ENCODE results near the gene SH2D1A. TPM values are rescaled to one million over a fixed set of nuclear protein-coding genes. Genes with fewer than 3 reads are reported as not detected.

The SH2D1A gene
- polyA plus RNA-seq, 1 experiment = not detected

DNA sequence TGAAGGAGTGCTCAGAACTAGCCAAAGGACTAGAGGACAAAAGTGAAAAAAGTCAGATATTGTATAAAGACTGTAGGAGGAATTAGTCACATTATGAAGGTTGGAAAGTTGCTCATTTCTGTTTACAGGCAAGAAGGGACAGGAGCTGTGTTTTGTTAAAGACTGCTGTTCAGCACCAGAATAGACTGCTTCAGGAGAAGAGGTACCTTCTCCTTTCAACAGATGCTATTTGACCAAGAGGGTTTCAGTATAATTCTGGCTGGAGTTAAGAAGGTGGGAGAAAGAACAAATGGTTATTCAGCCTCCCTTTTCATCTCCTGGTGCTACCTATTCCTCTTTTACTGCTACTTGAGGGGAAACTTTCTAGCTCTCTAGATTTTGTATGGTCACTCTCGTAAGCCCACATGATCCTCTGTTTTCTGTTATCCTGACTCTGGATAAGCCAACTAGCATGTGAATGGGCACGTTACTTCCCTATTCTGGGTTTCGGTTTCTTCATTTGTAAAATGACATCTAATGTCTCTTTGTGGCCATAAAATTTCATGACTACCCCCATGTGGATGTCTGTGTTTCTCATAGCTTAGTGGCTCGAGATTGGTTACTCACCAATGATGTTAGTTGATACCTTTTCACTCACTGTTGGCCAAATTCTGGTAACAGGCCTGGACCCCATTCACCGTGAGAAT, 68.9 kb downstream of the SH2D1A start:
- CTCF ChIA-PET = no interaction called here
- no peak for DNase-seq (ENCODE audit: low read depth)
- TF ChIP-seq, protein P1, sequence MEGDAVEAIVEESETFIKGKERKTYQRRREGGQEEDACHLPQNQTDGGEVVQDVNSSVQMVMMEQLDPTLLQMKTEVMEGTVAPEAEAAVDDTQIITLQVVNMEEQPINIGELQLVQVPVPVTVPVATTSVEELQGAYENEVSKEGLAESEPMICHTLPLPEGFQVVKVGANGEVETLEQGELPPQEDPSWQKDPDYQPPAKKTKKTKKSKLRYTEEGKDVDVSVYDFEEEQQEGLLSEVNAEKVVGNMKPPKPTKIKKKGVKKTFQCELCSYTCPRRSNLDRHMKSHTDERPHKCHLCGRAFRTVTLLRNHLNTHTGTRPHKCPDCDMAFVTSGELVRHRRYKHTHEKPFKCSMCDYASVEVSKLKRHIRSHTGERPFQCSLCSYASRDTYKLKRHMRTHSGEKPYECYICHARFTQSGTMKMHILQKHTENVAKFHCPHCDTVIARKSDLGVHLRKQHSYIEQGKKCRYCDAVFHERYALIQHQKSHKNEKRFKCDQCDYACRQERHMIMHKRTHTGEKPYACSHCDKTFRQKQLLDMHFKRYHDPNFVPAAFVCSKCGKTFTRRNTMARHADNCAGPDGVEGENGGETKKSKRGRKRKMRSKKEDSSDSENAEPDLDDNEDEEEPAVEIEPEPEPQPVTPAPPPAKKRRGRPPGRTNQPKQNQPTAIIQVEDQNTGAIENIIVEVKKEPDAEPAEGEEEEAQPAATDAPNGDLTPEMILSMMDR (IDR thresholded peaks at IDR 0.05; ENCODE audit: insufficient read depth, low read depth, low read length) = no peak

DNA sequence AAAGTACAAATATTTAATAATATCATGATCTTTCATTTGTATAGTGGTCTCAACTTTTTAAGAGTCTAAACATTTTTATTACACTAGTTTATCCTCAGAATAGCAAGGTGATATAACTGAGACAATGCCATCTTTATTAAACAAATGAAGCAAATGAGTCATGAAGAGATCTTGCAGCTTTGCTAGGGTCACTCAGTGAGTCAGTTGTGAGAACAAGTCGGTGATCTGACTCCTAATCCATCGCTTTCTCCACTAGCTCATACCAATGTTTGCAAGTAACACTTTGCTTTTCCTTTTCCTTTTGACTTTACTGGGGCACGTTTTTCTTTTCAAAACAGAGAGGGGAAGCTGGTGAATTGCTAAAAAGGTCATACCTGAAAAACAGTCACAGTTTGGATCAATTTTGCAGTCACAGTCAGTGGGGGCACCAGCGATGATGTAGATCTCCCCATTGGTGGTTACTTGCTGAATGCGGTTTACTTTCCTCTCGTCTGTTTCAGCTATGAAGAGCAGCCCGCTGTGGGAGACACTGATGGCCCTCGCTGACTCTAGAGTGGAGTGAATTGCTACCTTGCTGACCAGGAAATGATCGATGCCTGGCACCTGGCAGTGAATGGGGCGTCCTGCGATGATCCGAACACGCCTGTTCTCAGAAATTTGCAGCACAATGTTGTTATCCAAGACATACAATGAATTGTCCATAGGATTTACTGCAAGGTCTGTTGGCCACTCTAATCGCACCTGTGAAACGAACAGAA, 75.7 kb downstream of the SH2D1A start:
- no peak for DNase-seq (ENCODE audit: low read depth)
- no peak overlapping the region for H3K4me3 ChIP-seq (ENCODE audit: low read depth, low read length)
- H3K27me3 ChIP-seq (ENCODE audit: control insufficient read depth, insufficient read depth, low read length) = no peaks in the 10 kb centered on the region
- ChIA-PET POLR2A (no interaction called here), CTCF (no interaction called here)
- H3K36me3 ChIP-seq (ENCODE audit: control insufficient read depth, insufficient read depth, low read length) = no peaks in the 10 kb centered on the region
- TF ChIP-seq, protein P1 (IDR thresholded peaks at IDR 0.05; ENCODE audit: insufficient read depth, low read depth, low read length) = no peak

More for the DNA sequence above, 68.9 kb downstream of the SH2D1A start:
- H3K4me3 ChIP-seq (ENCODE audit: low read depth, low read length) = no peak overlapping the region
- H3K27me3 ChIP-seq (ENCODE audit: control insufficient read depth, insufficient read depth, low read length) = no peaks in the 10 kb centered on the region
- POLR2A ChIA-PET = no interaction called here
- H3K36me3 ChIP-seq (ENCODE audit: control insufficient read depth, insufficient read depth, low read length) = no peaks in the 10 kb centered on the region

Small RNAs within 50 kb of the gene (small RNA-seq; reads per million reads assigned to genes)
- gene AL022718.1 (ENCODE audit: insufficient read length, low read depth, low replicate concordance) = not detected

Other genes with a start within 250 kb of the SH2D1A start
- gene TEX13D, start 13.9 kb upstream of the SH2D1A start, polyA plus RNA-seq (2011; rRNA removed) = not detected in 2 replicates

Data from BJ (cell line).